Lung microvascular endothelial cell (primary cell): ENCODE data around the gene KCNC2. TPM values are rescaled to one million over a fixed set of nuclear protein-coding genes. Genes with fewer than 3 reads are reported as not detected.
A peak's percentile ranks its signal among the peaks of the same experiment; 100 is the strongest.
"Not testable (repeated sequence)": the region's sequence is repeated elsewhere in the genome, so short reads cannot be mapped to it uniquely, and the experiment has no call there.

Source experiments
- DNase-seq, 2 donors: peaks; one replicate each; pipeline versions ENCODE4 v3.0.0 to v3.0.0-alpha.2; 2010; ENCODE audit warnings: low read depth in 2 of 2
- total RNA-seq: library from RNA; depleted of rRNA; stranded (reverse); fragments of >200 nt; gene quantifications from 2 replicates; pipeline ENCODE4 v1.2.1, GENCODE V29; 2014

The KCNC2 gene
- not detected in 2 replicates for total RNA-seq

- no peak for DNase-seq
Observed at GRCh38 chr12:75209812-75210138, at the start of gene KCNC2. TSS of gene KCNC2 (minus strand) at chr12:75209839.

GRCh38 chr12:75259143-75259542 lies 49.5 kb upstream of the KCNC2 start:
- DNase-seq, result no peak

DNA sequence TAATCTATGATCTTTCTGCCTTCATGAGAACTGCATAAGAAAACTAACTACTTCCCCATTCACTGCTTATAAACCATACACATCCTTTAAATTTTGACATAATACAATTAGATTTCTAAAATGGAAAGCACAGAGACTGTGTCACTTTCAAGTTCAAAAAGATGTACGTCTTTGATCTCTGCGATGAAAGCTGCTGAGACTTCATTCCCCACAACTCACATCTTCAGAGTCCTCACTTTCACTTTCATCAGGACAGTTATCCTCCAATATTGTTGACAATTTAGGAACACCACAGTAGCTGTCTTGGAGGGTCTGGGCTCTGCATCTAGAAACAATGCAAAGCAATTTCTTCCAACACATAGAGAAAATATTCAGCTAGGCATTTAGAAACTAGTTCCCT lies 47.9 kb upstream of the KCNC2 start:
- DNase-seq, result no peak

- no peak for DNase-seq
Observed at GRCh38 chr12:75245108-75245507, 35.5 kb upstream of the KCNC2 start.

DNA sequence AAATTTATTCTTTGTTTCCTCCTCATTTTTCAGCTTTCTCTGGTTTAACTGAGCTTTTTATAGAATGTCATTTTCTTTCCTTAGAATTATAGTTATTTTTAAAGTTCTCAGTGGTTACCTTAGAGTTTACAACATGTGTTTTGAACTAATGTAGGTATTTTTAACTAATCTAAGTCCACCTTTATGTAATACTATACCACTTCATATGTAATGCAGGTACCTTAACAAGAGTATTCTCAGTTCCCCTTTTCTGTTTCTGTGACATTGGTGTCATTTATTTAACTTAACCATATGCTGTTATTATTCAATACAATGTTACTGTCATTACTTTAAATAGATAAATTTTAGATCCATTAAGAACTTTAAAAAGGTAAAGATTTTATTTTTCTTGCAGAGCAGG lies 30.3 kb upstream of the KCNC2 start:
- no peak for DNase-seq

- no peak for DNase-seq
Observed at GRCh38 chr12:75236206-75236605, 26.6 kb upstream of the KCNC2 start.

DNA sequence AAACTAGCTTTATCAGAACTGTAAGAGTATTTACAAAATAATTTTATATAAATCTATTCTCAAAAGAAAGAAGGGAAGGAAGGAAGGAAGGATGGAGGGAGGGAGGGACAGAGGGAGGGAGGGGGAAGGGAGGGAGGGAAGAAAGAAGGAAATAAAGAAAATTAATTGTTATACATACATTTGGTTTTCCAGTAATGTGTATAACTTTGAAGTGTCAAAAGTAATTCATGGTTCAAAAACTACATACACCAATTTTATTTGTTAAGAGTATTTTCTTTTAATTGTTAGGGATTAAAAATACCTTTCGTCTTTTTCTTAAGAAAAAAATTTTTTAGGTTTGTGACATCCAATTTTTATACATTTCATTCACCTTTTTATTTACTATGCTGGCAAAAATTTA lies 17.5 kb upstream of the KCNC2 start:
- no peak for DNase-seq

- DNase-seq, result no peak
Observed at GRCh38 chr12:75212072-75212471, 2.4 kb upstream of the KCNC2 start.

- DNase-seq, result peak; percentile 12 to 46
Observed at GRCh38 chr12:75208856-75209811, 505 bp downstream of the KCNC2 start.

GRCh38 chr12:75207338-75208083 lies 2.1 kb downstream of the KCNC2 start:
- DNase-seq, result no peak

DNA sequence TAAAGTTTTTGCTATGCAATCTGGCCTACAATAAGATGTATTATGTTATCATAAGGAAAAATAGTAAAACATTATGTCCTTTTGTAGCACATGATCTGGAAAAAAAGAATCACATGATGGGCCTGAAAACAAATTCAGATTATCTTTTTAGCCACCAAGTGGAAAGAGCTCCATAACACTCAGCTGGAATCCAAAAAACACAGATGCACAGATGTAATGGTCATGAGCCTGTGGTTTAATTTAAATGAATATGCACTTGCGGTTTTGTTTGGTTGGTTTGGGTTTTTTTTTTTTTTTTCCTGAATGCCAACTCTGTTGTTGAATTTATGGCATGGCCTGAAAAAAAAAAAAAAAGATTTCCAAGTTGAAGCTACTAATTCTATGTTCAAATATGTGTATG lies 4.1 kb downstream of the KCNC2 start:
- no peak for DNase-seq

DNA sequence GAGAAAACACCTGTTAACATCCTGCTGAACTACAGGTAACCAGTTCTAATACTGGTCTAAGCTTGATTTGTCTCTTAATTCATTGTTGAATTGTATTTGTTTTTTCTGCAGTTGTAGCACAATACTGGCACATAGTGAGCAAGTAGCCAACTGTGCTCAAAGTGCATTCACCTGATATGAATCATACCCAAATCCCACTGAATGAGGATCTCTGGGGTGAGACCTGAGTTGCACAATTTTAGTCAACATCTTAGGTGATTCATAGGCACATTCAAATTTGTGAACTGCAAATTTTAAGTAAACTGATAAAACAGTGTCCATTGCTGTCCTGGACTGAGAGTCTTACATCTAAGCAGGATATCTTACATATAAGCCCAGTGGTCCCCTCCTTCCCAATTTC lies 12.8 kb downstream of the KCNC2 start:
- no peak for DNase-seq

- DNase-seq, result no peak
Observed at GRCh38 chr12:75196408-75196807, 13.2 kb downstream of the KCNC2 start.

DNA sequence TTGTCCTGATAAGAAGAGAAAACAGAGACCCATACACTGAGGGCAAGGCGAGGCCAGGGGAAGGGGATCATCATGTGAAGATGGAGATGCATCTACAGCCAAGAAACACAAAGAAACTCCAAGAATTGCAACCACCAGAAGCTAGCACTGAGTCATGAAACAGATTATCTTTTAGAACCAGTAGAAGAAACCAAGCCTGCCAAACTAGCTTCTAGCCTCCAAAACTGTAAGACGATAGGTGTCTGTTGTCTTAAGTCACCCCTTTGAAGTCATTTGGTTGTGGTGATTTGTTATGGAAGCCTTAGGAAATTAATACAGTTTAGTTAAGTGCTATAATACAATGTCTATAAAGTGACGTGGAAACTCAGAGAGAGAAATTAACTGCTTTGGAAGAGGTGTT lies 15.4 kb downstream of the KCNC2 start:
- DNase-seq, result no peak

DNA sequence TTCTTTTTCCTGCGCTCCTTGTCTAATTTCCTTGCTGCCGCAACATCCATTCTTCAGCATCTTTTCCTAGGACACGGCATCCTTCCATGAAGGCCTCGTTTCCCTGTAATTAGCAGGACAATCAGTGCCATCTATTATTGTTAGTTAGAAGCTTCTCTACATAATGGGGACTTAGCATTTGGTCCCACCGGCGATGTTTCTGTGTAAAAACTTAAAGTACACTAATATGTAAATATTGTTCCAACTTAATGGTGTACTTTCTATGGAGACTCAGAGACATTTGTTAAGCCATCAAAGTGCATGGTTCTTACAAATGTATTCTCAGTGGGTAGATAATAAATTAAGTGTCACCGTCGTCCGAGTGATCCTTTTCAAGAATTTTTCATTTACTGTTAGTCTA lies 17.4 kb downstream of the KCNC2 start:
- DNase-seq, result no peak

GRCh38 chr12:75190846-75191245 lies 18.8 kb downstream of the KCNC2 start:
- DNase-seq, result no peak

DNA sequence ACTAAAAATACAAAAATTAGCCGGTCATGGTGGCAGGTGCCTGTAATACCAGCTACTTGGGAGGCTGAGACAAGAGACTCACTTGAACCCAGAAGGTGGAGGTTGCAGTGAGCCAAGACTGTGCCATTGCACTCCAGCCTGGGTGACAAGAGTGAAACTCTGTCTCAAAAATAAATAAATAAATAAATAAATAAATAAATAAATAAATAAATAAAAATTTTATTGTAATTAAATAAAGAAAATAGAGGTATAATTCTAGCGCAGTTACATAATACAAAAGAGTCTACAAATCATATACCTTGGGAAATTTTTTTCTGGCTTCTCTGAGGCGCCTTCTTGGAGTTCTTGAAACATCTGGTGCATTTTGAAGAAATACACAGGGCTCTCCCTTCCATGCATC lies 23.8 kb downstream of the KCNC2 start:
- DNase-seq, result not testable (repeated sequence)

DNA sequence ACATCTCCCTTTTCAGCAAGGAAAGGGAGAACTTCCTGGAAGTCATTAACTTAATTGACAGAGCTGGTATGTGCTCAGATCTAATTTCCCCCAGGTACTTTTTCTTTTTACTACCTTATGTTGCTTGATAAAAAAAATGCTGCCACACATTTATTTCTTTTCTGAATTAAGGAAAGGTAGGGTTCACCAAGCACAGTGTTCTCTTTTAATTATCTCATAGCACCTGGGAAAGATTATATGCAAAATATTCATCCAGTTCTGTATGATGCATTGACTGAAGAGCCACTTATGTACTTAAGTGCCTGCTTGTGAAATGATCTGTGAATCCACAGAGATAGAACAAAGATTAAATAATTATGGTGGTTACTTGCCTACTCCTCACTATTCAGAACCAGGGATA lies 25.1 kb downstream of the KCNC2 start:
- no peak for DNase-seq

- no peak for DNase-seq
Observed at GRCh38 chr12:75183967-75184366, 25.7 kb downstream of the KCNC2 start.

GRCh38 chr12:75177997-75178396 lies 31.6 kb downstream of the KCNC2 start:
- DNase-seq, result peak in 1 of 2 donors; percentile 90

GRCh38 chr12:75172611-75173010 lies 37.0 kb downstream of the KCNC2 start:
- peak in 1 of 2 donors; percentile 5 for DNase-seq

GRCh38 chr12:75170640-75171185 lies 38.9 kb downstream of the KCNC2 start:
- no peak for DNase-seq

GRCh38 chr12:75162845-75163244 lies 46.8 kb downstream of the KCNC2 start:
- no peak for DNase-seq
